Left ventricle myocardium inferior (tissue), 1 donor: ENCODE data around the gene BTD. TPM values are rescaled to one million over a fixed set of nuclear protein-coding genes. Genes with fewer than 3 reads are reported as not detected.

Source experiments
- DNase-seq: peaks from one replicate; pipeline ENCODE4 v3.0.0-alpha.2; 2020
- H3K27ac ChIP-seq: fragments of 200-600 bp; replicated peaks from 2 replicates; pipeline ENCODE4 v1.8.0; 2021
- H3K27me3 ChIP-seq: fragments of 200-600 bp; 2 replicates; pipeline ENCODE4 v1.8.0; 2021; ENCODE audit warnings: low read depth
- H3K36me3 ChIP-seq: fragments of 200-600 bp; 2 replicates; pipeline ENCODE4 v1.8.0; 2021
- H3K4me1 ChIP-seq: fragments of 200-600 bp; 2 replicates; pipeline ENCODE4 v1.8.0; 2021
- H3K4me3 ChIP-seq: fragments of 200-600 bp; 2 replicates; pipeline ENCODE4 v1.8.0; 2021; ENCODE audit warnings: mild to moderate bottlenecking, moderate library complexity
- H3K9me3 ChIP-seq: fragments of 200-600 bp; replicated peaks from 2 replicates; pipeline ENCODE4 v1.8.0; 2021
- CTCF ChIP-seq: fragments of 200-600 bp; IDR thresholded peaks from 2 replicates; pipeline ENCODE4 v1.8.0; 2021; ENCODE audit warnings: antibody characterized with exemption, mild to moderate bottlenecking, borderline replicate concordance
- intact Hi-C: fragments of 100-400 bp; cut with micrococcal nuclease; formaldehyde crosslinking; loops from one replicate; pipeline ENCODE4 v1.11.0; 2022
- total RNA-seq: library from RNA; stranded (reverse); fragmentation: NEBNext Ultra II Directional; extraction: Animal tissue kit (Norgen Biotek cat#: 25700); gene quantifications from one replicate; pipeline ENCODE4 v1.2.1, GENCODE V29; 2021
- donor health status: DM: no; HTN: yes; CAD: no; lungs with severe emphysema.

The BTD gene
- total RNA-seq, 1 donor from 2014 or later, result 9.2 TPM

GRCh38 chr3:15576475-15576874, 25.1 kb upstream of the BTD start:
- intact Hi-C loops, result loop anchor here (10.0 kb wide), 1 partner anchor 142 kb away; no protein-coding TSS in a partner anchor
- no peaks in the 10 kb centered on the region for H3K27me3 ChIP-seq
- TF ChIP-seq CTCF, result no peak
- H3K36me3 ChIP-seq, result peaks cover 65% of the 10 kb centered on the region
- H3K27ac ChIP-seq, result no peak overlapping the region
- H3K4me3 ChIP-seq, result no peak overlapping the region
- DNase-seq, result no peak
- no peaks in the 10 kb centered on the region for H3K9me3 ChIP-seq
- peaks cover 4% of the 10 kb centered on the region for H3K4me1 ChIP-seq

- peaks cover 4% of the 10 kb centered on the region for H3K4me1 ChIP-seq
- DNase-seq, result no peak
- no peaks in the 10 kb centered on the region for H3K9me3 ChIP-seq
- intact Hi-C loops, result loop anchor here (10.0 kb wide), 1 partner anchor 144 kb away; no protein-coding TSS in a partner anchor
- no peak overlapping the region for H3K4me3 ChIP-seq
- H3K36me3 ChIP-seq, result peaks cover 68% of the 10 kb centered on the region
- no peak overlapping the region for H3K27ac ChIP-seq
- no peaks in the 10 kb centered on the region for H3K27me3 ChIP-seq
- no peak for TF ChIP-seq CTCF
Observed at GRCh38 chr3:15578289-15578867, 23.2 kb upstream of the BTD start.

GRCh38 chr3:15579051-15579450, 22.5 kb upstream of the BTD start:
- Histone ChIP-seq H3K4me1 (peaks cover 4% of the 10 kb centered on the region), H3K27ac (no peak overlapping the region), H3K36me3 (peaks cover 68% of the 10 kb centered on the region), H3K27me3 (no peaks in the 10 kb centered on the region), H3K9me3 (no peaks in the 10 kb centered on the region), H3K4me3 (no peak overlapping the region)
- intact Hi-C loops, result loop anchor here (10.0 kb wide), 1 partner anchor 144 kb away; no protein-coding TSS in a partner anchor
- no peak for TF ChIP-seq CTCF
- DNase-seq, result no peak

GRCh38 chr3:15581471-15582394, 19.8 kb upstream of the BTD start:
- no peak overlapping the region for H3K4me3 ChIP-seq
- peaks cover 4% of the 10 kb centered on the region for H3K4me1 ChIP-seq
- intact Hi-C loops, result no loop called here
- no peak overlapping the region for H3K27ac ChIP-seq
- no peaks in the 10 kb centered on the region for H3K9me3 ChIP-seq
- no peaks in the 10 kb centered on the region for H3K27me3 ChIP-seq
- TF ChIP-seq CTCF, result no peak
- H3K36me3 ChIP-seq, result peaks cover 84% of the 10 kb centered on the region
- DNase-seq, result no peak

- Histone ChIP-seq H3K27ac (no peak overlapping the region), H3K4me3 (no peak overlapping the region), H3K36me3 (peaks cover 91% of the 10 kb centered on the region), H3K4me1 (no peaks in the 10 kb centered on the region), H3K27me3 (no peaks in the 10 kb centered on the region), H3K9me3 (no peaks in the 10 kb centered on the region)
- TF ChIP-seq CTCF, result no peak
- DNase-seq, result no peak
- intact Hi-C loops, result no loop called here
Observed at GRCh38 chr3:15585111-15585845, 16.3 kb upstream of the BTD start.
